Ectodermal cell (in vitro differentiated cells): ENCODE data around the gene SDHAF3.

Experiments
- H3K27ac ChIP-seq: 2 replicates; pipeline ENCODE4 v1.7.0; 2013; ENCODE audit warnings: mild to moderate bottlenecking, low read depth, low read length; ENCODE audit not compliant: insufficient read depth, poor library complexity, severe bottlenecking
- H3K27me3 ChIP-seq: 2 replicates; pipeline ENCODE4 v1.7.0; 2013; ENCODE audit warnings: mild to moderate bottlenecking, low read length; ENCODE audit not compliant: insufficient read depth, control insufficient read depth, poor library complexity, severe bottlenecking
- H3K36me3 ChIP-seq: one replicate; pipeline ENCODE4 v1.7.0; 2013; ENCODE audit warnings: low read length; ENCODE audit not compliant: control insufficient read depth, insufficient read depth
- H3K4me1 ChIP-seq: one replicate; pipeline ENCODE4 v1.7.0; 2013; ENCODE audit warnings: low read length; ENCODE audit not compliant: control insufficient read depth, insufficient read depth
- H3K4me3 ChIP-seq: 2 replicates; pipeline ENCODE4 v1.7.0; 2013; ENCODE audit warnings: low read depth, low read length, control low read depth; ENCODE audit not compliant: insufficient read depth
- H3K9me3 ChIP-seq: 2 replicates; pipeline ENCODE4 v1.7.0; 2013; ENCODE audit warnings: mild to moderate bottlenecking, low read length, moderate library complexity; ENCODE audit not compliant: control insufficient read depth
- WGBS, 2 experiments: methylation state at CpG; one replicate each; pipeline ENCODE4 v1.1.7; 2013; ENCODE audit warnings: missing lambda C conversion rate in 2 of 2; 5-methylcytosine and 5-hydroxymethylcytosine counted together

SDHAF3 gene

GRCh38 chr7:97204821-97205220, 87.3 kb downstream of the SDHAF3 start:
- H3K9me3 ChIP-seq, result no peaks in the 10 kb centered on the region
- no peak overlapping the region for H3K27ac ChIP-seq
- no peaks in the 10 kb centered on the region for H3K36me3 ChIP-seq
- no peak overlapping the region for H3K4me3 ChIP-seq
- 92 to 94% methylated on average over 3 of the region's 3 CpGs for WGBS, 2 experiments
- H3K4me1 ChIP-seq, result no peaks in the 10 kb centered on the region
- H3K27me3 ChIP-seq, result no peaks in the 10 kb centered on the region

DNA sequence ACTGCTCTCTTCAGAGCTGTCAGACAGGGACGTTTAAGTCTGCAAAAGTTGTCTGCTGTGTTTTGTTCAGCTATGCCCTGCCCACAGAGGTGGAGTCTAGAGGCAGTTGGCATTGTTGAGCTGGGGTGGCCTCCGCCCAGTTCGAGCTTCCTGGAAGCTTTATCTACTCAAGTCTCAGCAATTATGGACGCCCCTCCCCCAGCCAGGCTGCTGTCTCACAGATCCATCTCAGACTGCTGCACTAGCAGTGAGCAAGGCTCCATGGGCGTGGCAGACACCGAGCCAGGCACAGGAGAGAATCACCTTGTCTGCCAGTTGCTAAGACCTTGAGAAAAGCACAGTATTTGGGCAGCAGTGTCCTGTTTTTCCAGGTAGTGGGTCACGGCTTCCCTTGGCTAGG, 98.1 kb downstream of the SDHAF3 start:
- H3K4me3 ChIP-seq, result no peak overlapping the region

GRCh38 chr7:97218767-97219166, 101.3 kb downstream of the SDHAF3 start:
- Histone ChIP-seq H3K27me3 (no peaks in the 10 kb centered on the region), H3K9me3 (no peaks in the 10 kb centered on the region), H3K36me3 (no peaks in the 10 kb centered on the region), H3K27ac (no peak overlapping the region), H3K4me3 (no peak overlapping the region), H3K4me1 (no peaks in the 10 kb centered on the region)
- 30 to 51% methylated on average over 2 of the region's 2 CpGs for WGBS, 2 experiments

More for the DNA sequence above, 98.1 kb downstream of the SDHAF3 start:
- Histone ChIP-seq H3K4me1 (no peaks in the 10 kb centered on the region), H3K27ac (no peak overlapping the region), H3K27me3 (no peaks in the 10 kb centered on the region), H3K36me3 (no peaks in the 10 kb centered on the region), H3K9me3 (no peaks in the 10 kb centered on the region)
- WGBS, 2 experiments, result 78 to 80% methylated on average over 7 of the region's 7 CpGs

- Histone ChIP-seq H3K27me3 (no peaks in the 10 kb centered on the region), H3K27ac (no peak overlapping the region), H3K4me1 (no peaks in the 10 kb centered on the region), H3K36me3 (no peaks in the 10 kb centered on the region), H3K9me3 (no peaks in the 10 kb centered on the region), H3K4me3 (no peak overlapping the region)
- 86 to 93% methylated on average over 2 of the region's 2 CpGs for WGBS, 2 experiments
Observed at GRCh38 chr7:97219237-97219636, 101.7 kb downstream of the SDHAF3 start.

DNA sequence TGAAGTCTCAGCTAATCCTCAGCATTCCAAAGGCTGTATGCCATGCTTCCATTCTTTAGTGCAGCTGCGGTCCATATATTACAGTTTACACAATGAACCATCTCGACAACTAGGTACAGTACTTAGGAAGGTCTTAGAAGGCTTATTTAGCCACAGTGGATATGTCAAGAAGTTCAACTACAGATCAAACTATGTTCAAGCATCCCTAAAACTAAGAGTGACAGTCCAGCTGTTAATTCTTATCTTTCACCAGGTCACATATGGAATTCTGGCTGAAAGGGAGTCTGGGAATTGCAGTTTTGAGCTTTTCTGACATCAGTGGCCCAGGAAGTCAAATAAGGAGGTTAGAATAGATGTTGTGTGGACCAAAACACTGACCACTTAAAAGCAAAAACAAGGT, 106.8 kb downstream of the SDHAF3 start:
- Histone ChIP-seq H3K27me3 (no peaks in the 10 kb centered on the region), H3K27ac (no peak overlapping the region), H3K9me3 (no peaks in the 10 kb centered on the region), H3K4me3 (no peak overlapping the region), H3K4me1 (no peaks in the 10 kb centered on the region), H3K36me3 (no peaks in the 10 kb centered on the region)
- WGBS, 2 experiments, result 98 to 100% methylated on average over 2 of the region's 2 CpGs

GRCh38 chr7:97226541-97226940, 109.0 kb downstream of the SDHAF3 start:
- no peak overlapping the region for H3K27ac ChIP-seq
- H3K9me3 ChIP-seq, result no peaks in the 10 kb centered on the region
- no peaks in the 10 kb centered on the region for H3K4me1 ChIP-seq
- no peaks in the 10 kb centered on the region for H3K27me3 ChIP-seq
- H3K4me3 ChIP-seq, result no peak overlapping the region
- H3K36me3 ChIP-seq, result no peaks in the 10 kb centered on the region
- 57 to 65% methylated on average over 3 of the region's 3 CpGs for WGBS, 2 experiments
